ENCODE results near the gene DNAJC24.
A peak's percentile ranks its signal among the peaks of the same experiment; 100 is the strongest.
"Not testable (repeated sequence)": the region's sequence is repeated elsewhere in the genome, so short reads cannot be mapped to it uniquely, and the experiment has no call there.

Gene DNAJC24, protein sequence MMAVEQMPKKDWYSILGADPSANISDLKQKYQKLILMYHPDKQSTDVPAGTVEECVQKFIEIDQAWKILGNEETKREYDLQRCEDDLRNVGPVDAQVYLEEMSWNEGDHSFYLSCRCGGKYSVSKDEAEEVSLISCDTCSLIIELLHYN

GRCh38 chr11:31369348-31370329 lies at the start of gene DNAJC24, which contains the start of gene DCDC1:
Gene DNAJC24, plus strand, starts transcription at chr11:31369860. Its CDS starts 889 bp downstream, at chr11:31370749.
Gene DCDC1, minus strand, starts transcription at chr11:31369739. Its CDS starts 41,459 bp downstream, at chr11:31328280.
- peak; percentile 87 to 90 for DNase-seq (ENCODE audit: low read depth in 1 of 2, low spot score in 1 of 2)

DNA sequence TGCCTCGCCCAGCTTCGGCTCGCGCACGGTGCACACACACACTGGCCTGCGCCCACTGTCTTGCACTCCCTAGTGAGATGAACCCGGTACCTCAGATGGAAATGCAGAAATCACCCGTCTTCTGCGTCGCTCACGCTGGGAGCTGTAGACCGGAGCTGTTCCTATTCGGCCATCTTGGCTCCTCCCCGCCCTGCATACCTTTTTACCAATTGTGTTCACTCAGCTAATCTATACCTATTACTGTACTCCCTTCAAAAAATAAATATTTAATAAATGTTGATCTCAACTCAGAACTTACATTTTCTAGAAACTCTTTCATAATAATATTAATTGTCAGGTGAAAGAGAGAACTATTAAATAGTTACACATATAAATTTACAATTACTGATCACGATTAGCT lies 48.2 kb upstream of the DNAJC24 start:
- not testable (repeated sequence) for DNase-seq (ENCODE audit: low read depth in 1 of 2, low spot score in 1 of 2)

DNA sequence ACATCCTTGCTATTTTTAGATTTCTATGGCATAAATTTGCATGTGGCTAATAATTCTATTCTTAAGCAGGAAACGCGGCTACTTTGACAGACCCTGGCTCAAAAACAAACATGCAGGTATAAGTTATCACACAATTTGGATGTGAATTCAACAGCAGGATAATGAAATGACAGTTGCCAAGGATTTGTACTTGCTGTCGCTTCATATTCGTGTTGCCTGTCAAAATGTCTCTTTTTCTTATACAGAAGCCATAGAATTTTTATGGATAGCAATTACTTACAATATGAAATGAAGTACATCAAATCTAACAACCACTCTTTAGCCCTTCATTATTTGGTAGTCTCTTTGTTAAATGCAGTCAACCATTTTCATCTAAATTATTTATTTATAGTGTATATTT lies 46.5 kb upstream of the DNAJC24 start:
- no peak for DNase-seq (ENCODE audit: low read depth in 1 of 2, low spot score in 1 of 2)

- no peak for DNase-seq (ENCODE audit: low read depth in 1 of 2, low spot score in 1 of 2)
Measured at GRCh38 chr11:31325160-31325559, 44.5 kb upstream of the DNAJC24 start.

DNA sequence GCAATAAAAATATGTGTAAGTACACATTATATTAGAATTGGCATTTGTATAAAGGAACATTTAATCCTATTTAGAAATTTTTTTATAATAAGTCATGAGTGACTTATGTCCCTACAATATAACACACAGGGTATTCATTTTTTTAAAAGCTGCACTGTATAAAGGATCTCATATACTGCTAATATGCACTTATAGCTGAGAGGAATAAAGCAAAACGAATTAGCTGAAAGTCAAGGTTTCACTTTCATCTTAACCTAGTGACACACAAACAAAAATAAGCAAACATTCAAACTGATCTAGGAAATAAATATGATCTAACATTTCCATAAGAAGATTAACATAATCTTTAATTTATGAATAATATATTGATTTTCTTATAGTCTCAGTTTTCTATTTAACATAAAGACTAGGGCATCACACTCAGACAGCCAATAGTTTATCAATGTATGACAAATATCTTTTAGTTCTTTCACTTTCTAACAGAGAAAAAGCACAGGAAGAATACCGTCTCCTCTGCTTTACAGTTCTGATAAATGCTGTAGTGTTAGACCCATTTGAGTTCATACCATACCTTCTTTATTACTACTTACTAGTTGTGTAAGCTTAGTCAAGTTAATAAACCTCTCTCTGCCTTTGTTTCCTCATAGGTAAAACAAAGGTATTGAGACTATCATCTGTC lies 43.1 kb upstream of the DNAJC24 start:
- no peak for DNase-seq (ENCODE audit: low read depth in 1 of 2, low spot score in 1 of 2)

- no peak for DNase-seq (ENCODE audit: low read depth in 1 of 2, low spot score in 1 of 2)
Measured at GRCh38 chr11:31327417-31327816, 42.2 kb upstream of the DNAJC24 start.

DNA sequence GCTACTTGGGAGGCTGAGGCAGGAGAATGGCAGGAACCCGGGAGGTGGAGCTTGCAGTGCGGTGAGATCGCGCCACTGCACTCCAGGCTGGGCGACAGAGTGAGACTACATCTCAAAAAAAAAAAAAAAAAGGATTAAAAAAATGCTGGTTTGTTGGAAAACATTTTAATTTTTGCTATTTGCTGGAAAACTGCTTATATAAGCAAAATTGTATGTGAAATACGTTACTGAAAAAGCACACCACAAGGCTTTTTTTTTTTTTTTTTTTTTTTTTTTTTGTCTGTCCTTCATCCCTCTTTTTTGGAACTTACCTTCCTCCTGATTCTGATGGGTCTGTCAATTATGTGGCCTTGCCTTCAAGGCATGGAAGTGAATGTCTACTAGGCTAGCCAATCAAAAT lies 41.0 kb upstream of the DNAJC24 start:
- no peak for DNase-seq (ENCODE audit: low read depth in 1 of 2, low spot score in 1 of 2)

DNA sequence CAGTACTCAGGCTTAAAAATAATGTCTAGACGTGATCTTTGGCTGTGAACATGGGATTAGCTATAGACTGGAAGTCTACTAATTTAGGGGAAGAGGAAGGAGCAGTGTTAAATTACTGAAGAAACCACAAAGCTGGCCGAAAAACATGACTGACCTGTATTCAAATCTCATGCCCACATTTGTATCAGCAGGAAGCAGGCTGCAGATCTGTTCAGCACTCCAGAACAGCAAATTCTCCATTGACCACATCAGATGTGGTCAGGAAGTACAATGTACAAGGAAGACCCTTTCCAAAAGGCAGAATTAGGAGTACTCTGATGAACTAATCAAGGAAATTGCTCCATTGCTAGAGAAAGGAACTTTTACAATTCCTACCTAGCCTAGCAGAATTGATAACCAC lies 31.9 kb upstream of the DNAJC24 start:
- DNase-seq (ENCODE audit: low read depth in 1 of 2, low spot score in 1 of 2), result no peak

DNA sequence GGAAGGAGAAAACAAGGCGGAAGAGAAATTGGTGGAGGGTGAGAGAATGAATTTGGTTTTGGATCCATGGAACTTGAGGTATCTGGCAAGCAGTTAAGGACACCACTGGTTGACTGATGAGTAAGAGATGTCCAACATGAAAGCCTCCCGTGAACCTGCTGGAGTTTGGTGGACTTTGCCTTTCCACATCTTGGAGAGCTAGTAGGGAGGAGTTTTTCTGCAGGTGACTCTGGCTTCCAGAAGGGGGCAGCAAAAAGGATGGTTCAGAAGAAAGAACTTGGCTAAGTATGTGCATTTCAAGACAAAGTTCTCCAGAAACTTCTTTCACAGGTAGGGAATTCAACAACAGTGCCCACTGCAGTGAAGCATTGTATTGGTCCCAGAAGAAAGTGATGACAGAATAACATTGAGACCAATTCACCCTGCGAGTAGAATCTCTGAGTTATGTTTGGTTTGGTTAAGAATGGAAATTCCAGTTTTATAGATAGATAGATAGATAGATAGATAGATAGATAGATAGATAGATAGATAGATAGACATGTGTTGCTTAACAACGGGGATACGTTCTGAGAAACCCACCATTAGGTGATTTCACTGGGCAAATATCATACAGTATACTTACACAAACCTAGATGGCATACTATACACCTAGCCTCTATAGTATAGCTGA lies 28.6 kb upstream of the DNAJC24 start:
- no peak for DNase-seq (ENCODE audit: low read depth in 1 of 2, low spot score in 1 of 2)

- no peak for DNase-seq (ENCODE audit: low read depth in 1 of 2, low spot score in 1 of 2)
Measured at GRCh38 chr11:31351168-31351567, 18.5 kb upstream of the DNAJC24 start.

- DNase-seq (ENCODE audit: low read depth in 1 of 2, low spot score in 1 of 2), result no peak
Measured at GRCh38 chr11:31355131-31355530, 14.5 kb upstream of the DNAJC24 start.

- no peak for DNase-seq (ENCODE audit: low read depth in 1 of 2, low spot score in 1 of 2)
Measured at GRCh38 chr11:31355817-31356216, 13.8 kb upstream of the DNAJC24 start.

DNA sequence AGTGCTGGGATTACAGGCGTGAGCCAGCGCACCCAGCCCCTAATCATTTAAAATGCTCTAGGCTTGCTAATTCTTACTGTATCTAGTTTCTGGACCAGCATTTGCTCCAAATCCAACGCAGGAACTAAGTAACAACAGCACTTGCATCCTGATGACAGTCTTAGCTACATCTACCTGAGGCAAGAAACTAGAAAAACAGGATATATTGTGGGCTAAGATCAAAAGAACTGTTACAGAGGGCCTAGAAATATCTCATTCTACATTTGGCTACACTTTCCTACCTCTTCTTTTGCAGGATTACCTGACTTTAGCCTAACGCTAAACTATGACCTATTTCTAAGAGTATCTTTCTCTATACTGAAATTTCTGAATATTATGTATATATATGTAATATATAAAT lies 7.9 kb upstream of the DNAJC24 start:
- no peak for DNase-seq (ENCODE audit: low read depth in 1 of 2, low spot score in 1 of 2)

DNA sequence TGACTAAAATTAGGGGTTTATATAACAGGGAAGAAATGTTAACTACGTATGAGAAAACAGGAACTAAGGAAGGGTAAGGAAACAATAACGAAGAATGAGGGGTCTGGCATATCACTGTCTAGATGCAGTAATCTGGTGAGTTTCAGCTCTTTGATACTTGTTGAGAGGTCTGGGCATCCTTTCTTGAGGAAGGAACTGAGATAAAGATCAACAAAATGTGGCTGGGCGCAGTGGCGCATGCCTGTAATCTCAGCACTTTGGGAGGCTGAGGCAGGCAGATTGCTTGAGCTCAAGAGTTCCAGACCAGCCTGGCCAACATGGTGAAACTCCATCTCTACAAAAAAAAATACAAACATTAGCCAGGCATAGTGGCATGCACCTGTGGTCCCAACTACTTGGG lies 2.9 kb upstream of the DNAJC24 start:
- DNase-seq (ENCODE audit: low read depth in 1 of 2, low spot score in 1 of 2), result no peak

DNA sequence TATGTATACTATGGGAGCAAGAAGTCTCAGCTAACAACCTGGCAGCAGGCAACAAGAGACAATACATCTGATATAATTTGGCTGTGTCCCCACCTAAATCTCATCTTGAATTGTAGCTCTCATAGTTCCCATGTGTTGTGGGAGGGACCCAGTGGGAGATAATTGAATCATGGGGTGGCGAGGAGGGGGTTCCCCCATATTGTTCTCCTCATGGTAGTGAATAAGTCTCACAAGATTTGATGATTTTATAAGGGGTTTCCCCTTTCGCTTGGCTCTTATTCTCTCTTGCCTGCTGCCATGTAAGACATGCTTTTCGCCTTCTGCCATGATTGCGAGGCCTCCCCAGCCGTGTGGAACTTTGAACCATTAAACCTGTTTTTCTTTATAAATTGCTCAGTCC lies 6.2 kb downstream of the DNAJC24 start:
- no peak for DNase-seq (ENCODE audit: low read depth in 1 of 2, low spot score in 1 of 2)

DNA sequence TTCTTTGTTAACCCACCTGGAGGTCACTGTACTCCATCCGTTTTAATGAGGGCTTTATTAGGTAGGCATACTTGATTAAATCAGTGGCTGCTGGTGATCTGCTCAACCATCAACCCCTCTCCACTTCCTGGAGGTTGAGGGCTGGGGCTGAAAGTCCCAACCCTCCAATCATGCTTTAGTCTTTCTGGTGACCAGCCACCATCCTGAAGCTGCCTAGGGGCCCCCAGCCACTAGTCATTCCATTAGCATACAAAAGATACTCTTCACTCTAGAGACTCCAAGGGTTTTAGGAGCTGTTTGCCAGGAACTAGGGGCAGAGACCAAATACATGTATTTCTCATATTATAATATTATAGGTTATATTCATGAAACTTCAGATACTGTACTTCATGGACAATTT lies 13.5 kb downstream of the DNAJC24 start:
- no peak for DNase-seq (ENCODE audit: low read depth in 1 of 2, low spot score in 1 of 2)

DNA sequence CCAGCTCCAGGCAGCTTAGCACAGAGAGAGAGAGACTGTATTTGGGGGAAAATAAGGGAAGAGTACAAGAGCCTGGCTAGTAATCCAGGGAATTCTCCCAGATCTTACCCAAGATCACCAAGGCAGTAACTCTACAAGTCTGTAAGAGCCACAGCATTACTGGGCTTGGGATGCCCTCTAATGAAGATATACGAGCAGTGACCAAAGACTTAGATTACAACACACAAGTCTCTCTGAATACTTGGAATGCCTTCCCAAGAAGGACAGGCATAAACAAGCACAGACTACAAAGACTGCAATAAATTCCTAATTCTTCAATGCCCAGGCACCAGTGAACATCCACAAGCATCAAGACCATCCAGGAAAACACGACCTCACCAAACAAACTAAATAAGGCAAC lies 17.7 kb downstream of the DNAJC24 start:
- no peak for DNase-seq (ENCODE audit: low read depth in 1 of 2, low spot score in 1 of 2)

DNA sequence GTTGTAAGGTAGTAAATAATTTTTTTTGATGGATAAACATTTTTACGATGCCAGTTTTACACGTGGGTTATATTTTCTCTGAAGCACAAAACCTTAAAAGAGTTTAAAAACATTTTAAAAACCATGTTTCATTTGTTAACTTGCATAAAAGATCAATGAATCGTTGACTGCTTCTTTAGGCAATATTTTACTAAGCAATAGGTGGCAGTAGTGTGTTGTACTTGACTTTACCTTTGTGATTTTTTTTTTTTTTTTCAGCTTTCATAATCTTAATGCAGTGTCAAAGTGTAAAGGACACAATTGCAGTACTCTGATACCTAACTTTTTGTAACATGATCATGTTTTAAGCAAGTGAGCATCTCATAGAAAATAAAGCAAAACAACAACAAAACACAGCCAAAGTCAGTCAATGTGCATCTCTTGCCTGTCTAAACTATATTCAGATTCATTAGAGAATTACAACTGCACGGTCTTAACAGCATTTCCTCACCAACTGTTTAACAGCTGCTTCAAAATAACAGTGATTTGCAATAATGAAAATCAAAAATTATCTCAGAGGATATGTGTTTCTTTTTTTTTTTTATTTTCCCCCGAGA lies 27.7 kb downstream of the DNAJC24 start:
- DNase-seq (ENCODE audit: low read depth in 1 of 2, low spot score in 1 of 2), result no peak

DNA sequence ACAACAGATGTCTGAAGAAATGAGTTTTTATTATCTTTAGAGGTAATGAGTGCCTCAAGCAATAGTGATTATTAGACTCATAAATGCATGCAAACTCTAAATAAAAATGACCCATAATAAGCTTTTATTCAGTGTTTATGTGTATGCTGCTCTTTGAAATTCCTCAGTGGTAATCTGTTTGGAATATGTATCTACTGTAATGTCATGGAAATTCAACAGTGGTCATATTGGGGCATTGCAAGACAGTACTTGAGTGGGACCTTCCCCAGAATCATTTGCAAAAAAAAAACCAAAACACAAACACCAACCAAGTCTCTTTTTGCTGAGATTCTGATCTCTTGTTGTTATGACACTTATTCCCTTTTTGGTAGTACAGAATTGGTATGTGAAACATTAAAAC lies 35.0 kb downstream of the DNAJC24 start:
- DNase-seq (ENCODE audit: low read depth in 1 of 2, low spot score in 1 of 2), result no peak

DNA sequence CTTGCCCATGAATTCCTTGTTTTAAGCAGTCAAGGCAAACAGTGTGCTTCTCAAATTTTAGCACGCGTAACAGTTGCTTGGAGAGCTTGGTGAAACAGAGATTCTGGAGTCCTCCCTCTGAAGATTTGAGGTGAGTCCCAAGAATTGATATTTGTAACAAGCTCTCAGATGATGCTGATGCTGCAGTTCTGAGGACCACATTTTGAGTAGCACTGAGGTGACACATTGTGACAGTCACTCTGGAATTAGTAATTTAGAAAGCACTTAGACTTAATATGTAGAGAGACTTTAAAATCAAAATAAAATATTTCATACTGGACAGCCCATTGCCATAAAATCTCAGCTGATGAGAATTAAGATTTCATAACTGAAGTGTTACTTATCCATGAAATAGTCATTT lies 38.5 kb downstream of the DNAJC24 start:
- no peak for DNase-seq (ENCODE audit: low read depth in 1 of 2, low spot score in 1 of 2)

DNA sequence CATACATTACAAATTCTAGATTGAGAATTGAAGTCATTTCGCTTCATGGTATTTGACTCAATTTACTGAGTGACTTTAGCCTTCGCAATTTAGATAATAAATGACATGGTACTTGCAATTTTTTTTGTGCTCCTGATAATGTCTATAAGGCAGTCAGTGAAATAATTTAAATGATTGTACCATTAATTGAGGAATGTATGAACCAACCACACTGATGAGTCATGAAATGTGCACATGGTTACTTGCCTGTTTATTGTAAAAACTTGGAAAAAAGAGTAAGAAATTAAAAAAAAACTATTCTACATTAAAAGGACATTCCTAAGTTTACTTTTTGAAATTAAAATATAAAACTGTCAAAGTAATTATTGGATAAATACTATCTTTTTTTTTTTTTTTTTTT lies 43.3 kb downstream of the DNAJC24 start:
- DNase-seq (ENCODE audit: low read depth in 1 of 2, low spot score in 1 of 2), result no peak

Data from activated T-helper 1 cell treated with anti-CD3 and anti-CD28 coated beads, Interleukin-2, amount 50 U/mL, for 16 hours (primary cell).